HepG2 (cell line): ENCODE results near the gene VDAC2.

Experiments
- BHLHE40 ChIP-seq: IDR thresholded peaks from 2 replicates; pipeline ENCODE4 v1.6.1; 2011; ENCODE audit warnings: low read length, improper control_type of control experiment
- CTCF ChIP-seq: sonication (generic); formaldehyde crosslinking; IDR thresholded peaks from 2 replicates; pipeline ENCODE4 v1.5.0; 2020; ENCODE audit warnings: mild to moderate bottlenecking, missing genetic modification reagents, moderate library complexity
- TBX3 ChIP-seq: fragments of 450-650 bp; IDR thresholded peaks from 2 replicates; pipeline ENCODE4 v1.6.1; 2017; ENCODE audit warnings: antibody characterized with exemption, mild to moderate bottlenecking, inconsistent platforms, borderline replicate concordance
- TRAFD1 ChIP-seq: sonication (generic); formaldehyde crosslinking; IDR thresholded peaks from 2 replicates; pipeline ENCODE4 v1.5.1; 2020; ENCODE audit warnings: missing genetic modification reagents, mild to moderate bottlenecking, borderline replicate concordance
- ZNF589 ChIP-seq: sonication (generic); formaldehyde crosslinking; conservative IDR thresholded peaks from 2 replicates; pipeline ENCODE4 v1.8.0; 2022; ENCODE audit warnings: mild to moderate bottlenecking, moderate library complexity, missing genetic modification reagents

GRCh38 chr10:75250934-75251333 is 40.3 kb downstream of the VDAC2 start:
- TF ChIP-seq BHLHE40 (no peak), ZNF589 (CRISPR knock-in tag) (no peak), TRAFD1 (CRISPR knock-in tag) (no peak), CTCF (CRISPR knock-in tag) (no peak), TBX3 (no peak)
